Mucosa of descending colon (tissue), 3 donors: ENCODE data around the gene HCFC1. TPM values are rescaled to one million over a fixed set of nuclear protein-coding genes. Genes with fewer than 3 reads are reported as not detected.
A peak's percentile ranks its signal among the peaks of the same experiment; 100 is the strongest.
"Not testable (repeated sequence)": the region's sequence is repeated elsewhere in the genome, so short reads cannot be mapped to it uniquely, and the experiment has no call there.

Experiments used
- ATAC-seq: fragments of 200-7000 bp; cut with Tn5 transposase; one replicate; pipeline ENCODE4 v1.9.1; 2020; ENCODE audit warnings: mild to moderate bottlenecking, moderate library complexity
- DNase-seq, 3 donors: peaks; one replicate each; pipeline ENCODE4 v3.0.0-alpha.2; 2020
- H3K36me3 ChIP-seq: fragments of 200-600 bp; one replicate; pipeline ENCODE4 v1.8.0; 2021; ENCODE audit warnings: low read depth, mild to moderate bottlenecking
- H3K4me1 ChIP-seq: fragments of 200-600 bp; one replicate; pipeline ENCODE4 v1.8.0; 2021; ENCODE audit warnings: low read depth, mild to moderate bottlenecking
- H3K4me3 ChIP-seq: fragments of 200-600 bp; one replicate; pipeline ENCODE4 v1.8.0; 2021; ENCODE audit warnings: mild to moderate bottlenecking
- H3K9me3 ChIP-seq: fragments of 200-600 bp; one replicate; pipeline ENCODE4 v1.8.0; 2021; ENCODE audit warnings: mild to moderate bottlenecking
- intact Hi-C, 2 donors: fragments of 100-400 bp; cut with DNase I in 1 of 2; cut with micrococcal nuclease in 1 of 2; formaldehyde crosslinking; loops; one replicate each; pipeline versions ENCODE4 v1.11.0 to v1.11.1; 2022; cut with DNase I, micrococcal nuclease
- total RNA-seq, 3 donors: library from RNA; stranded (reverse); fragmentation: NEBNext Ultra II Directional in 2 of 3; extraction: Animal tissue kit (Norgen Biotek cat#: 25700) in 2 of 3; gene quantifications; one replicate each; pipeline versions ENCODE4 v1.2.1 to v1.2.4, GENCODE V29; 2021 to 2023
- TF ChIP-seq, protein P1 (sequence below): fragments of 200-600 bp; IDR thresholded peaks from one replicate; pipeline ENCODE4 v1.8.0; 2022; ENCODE audit warnings: antibody characterized with exemption, mild to moderate bottlenecking
- donor health status: DM: no; HTN: no; CAD: no; lungs with moderate emphysema.
- donor health status: DM: no; HTN: no; CAD: no.
- donor health status: DM: no; HTN: yes; CAD: no.

The HCFC1 gene
- total RNA-seq, 3 donors from 2014 or later, result 36.3 to 56.5 (median 48.2) TPM

DNA sequence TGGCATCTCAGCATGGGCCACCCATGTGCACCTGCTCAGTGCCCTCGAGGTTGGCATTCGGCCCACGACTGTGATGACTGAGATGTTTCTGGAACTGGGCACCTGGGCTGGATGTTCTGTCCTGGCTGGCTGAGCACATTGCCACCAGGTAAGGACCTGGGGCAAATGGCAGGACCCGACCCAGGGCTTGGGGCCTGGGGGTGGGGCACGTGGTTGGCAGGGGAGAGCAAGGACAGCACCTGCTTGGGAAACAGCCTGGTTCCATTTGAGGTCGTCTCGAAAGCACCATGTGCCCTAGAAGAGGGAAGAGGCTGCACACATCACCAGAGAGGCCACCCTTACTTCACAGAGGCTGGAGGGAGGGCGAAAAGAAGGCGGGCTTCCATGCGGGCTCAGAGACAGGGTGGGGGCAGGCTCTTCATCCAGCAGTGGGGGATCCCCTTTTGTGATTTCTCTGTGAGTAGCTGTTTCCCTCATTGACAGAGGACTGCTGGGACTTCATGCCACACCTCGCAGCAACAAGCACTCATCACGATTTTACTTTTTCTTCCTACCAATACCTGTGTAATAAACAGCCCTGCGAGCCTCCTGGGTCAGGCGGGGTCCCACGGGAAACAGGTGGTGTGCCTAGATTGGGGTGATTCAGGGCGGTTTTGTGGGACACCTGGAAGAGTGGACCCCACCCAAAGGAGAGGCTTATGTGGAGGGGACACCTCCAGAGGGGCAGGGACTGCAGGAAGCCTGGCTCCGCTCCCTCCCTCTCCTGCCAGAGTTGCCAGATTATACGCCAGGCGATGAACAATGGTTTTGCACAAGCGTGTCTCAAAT is 12.9 kb upstream of the HCFC1 start:
- H3K36me3 ChIP-seq, result no peaks in the 10 kb centered on the region
- peaks cover 4% of the 10 kb centered on the region for H3K4me1 ChIP-seq
- TF ChIP-seq, protein P1, sequence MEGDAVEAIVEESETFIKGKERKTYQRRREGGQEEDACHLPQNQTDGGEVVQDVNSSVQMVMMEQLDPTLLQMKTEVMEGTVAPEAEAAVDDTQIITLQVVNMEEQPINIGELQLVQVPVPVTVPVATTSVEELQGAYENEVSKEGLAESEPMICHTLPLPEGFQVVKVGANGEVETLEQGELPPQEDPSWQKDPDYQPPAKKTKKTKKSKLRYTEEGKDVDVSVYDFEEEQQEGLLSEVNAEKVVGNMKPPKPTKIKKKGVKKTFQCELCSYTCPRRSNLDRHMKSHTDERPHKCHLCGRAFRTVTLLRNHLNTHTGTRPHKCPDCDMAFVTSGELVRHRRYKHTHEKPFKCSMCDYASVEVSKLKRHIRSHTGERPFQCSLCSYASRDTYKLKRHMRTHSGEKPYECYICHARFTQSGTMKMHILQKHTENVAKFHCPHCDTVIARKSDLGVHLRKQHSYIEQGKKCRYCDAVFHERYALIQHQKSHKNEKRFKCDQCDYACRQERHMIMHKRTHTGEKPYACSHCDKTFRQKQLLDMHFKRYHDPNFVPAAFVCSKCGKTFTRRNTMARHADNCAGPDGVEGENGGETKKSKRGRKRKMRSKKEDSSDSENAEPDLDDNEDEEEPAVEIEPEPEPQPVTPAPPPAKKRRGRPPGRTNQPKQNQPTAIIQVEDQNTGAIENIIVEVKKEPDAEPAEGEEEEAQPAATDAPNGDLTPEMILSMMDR, result no peak
- intact Hi-C loops, result no loop called here
- ATAC-seq, result peak; percentile 7
- no peaks in the 10 kb centered on the region for H3K9me3 ChIP-seq
- H3K4me3 ChIP-seq, result no peak overlapping the region
- peak in 2 of 3 donors; percentile 14 to 33 for DNase-seq

DNA sequence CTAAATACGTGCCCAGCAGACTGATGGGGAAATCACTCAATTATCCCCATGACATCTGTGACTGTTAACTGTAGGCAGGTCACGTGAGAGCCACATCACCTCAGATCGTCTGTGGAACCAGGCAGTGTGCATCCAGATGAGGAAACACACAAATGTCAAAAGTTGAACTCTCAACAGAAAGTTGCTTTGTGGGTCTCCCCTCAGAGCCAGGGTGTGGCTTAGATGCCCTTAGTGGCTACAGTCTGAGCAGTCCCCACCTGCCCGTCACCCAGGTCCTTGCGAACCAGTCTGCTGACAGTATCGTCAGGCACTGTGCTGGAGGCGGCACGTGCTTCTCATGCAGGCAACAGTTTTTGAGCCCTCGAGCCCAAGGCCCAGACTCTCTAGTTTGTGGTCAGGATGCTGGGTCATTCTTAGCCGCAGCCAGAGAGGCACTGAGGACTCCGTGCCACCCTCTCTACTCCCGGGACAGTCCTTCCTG is 11.7 kb upstream of the HCFC1 start:
- Histone ChIP-seq H3K4me3 (no peak overlapping the region), H3K4me1 (peaks cover 4% of the 10 kb centered on the region), H3K36me3 (no peaks in the 10 kb centered on the region), H3K9me3 (no peaks in the 10 kb centered on the region)
- DNase-seq, result no peak
- intact Hi-C loops, result no loop called here
- ATAC-seq, result no peak
- TF ChIP-seq, protein P1, result no peak

GRCh38 chrX:153981771-153982533 is 10.3 kb upstream of the HCFC1 start:
- H3K4me1 ChIP-seq, result peaks cover 4% of the 10 kb centered on the region
- no peaks in the 10 kb centered on the region for H3K9me3 ChIP-seq
- intact Hi-C loops, result no loop called here
- H3K36me3 ChIP-seq, result no peaks in the 10 kb centered on the region
- TF ChIP-seq, protein P1, result no peak
- DNase-seq, result peak; percentile 27 to 80 (median 51)
- no peak overlapping the region for H3K4me3 ChIP-seq
- peak; percentile 19 for ATAC-seq

GRCh38 chrX:153981231-153981630 is 9.6 kb upstream of the HCFC1 start:
- intact Hi-C loops, result no loop called here
- Histone ChIP-seq H3K36me3 (no peaks in the 10 kb centered on the region), H3K9me3 (no peaks in the 10 kb centered on the region), H3K4me1 (peaks cover 4% of the 10 kb centered on the region), H3K4me3 (no peak overlapping the region)
- TF ChIP-seq, protein P1, result no peak
- DNase-seq (no peak), ATAC-seq (no peak)

DNA sequence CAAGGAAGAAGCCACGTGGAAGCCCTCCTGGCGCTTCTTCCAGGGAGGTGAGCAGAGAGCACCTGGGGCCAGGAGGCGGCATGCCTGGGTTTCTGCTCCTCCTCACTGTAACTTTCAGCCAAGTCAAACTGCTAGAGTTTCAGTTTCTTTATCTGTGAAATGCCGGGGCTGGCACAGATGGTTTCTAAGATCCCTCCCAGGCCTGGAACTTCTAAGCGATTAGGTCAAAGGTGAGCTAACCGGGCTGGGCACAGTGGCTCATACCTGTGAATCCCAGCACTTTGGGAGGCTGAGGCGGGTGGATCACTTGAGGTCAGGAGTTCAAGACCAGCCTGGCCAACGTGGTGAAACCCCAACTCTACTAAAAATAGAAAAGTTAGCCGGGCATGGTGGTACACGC is 8.8 kb upstream of the HCFC1 start:
- intact Hi-C loops, H3K36me3 ChIP-seq, H3K9me3 ChIP-seq, H3K4me3 ChIP-seq, H3K4me1 ChIP-seq: not testable (repeated sequence)
- ATAC-seq (peak; percentile 72), DNase-seq (peak in 1 of 3 donors; percentile 26)
